HG02763 (cell line): Measurements from ENCODE around the gene ARID3B.
A peak's percentile ranks its signal among the peaks of the same experiment; 100 is the strongest.

Experiments
- ATAC-seq: cut with Tn5 transposase; IDR thresholded peaks from one replicate; pipeline ENCODE4 v1.9.1; 2021; ENCODE audit warnings: mild to moderate bottlenecking, moderate library complexity; ENCODE audit not compliant: unreplicated experiment

The ARID3B gene

GRCh38 chr15:74599156-74599555 lies 58.1 kb downstream of the ARID3B start:
- no peak for ATAC-seq

DNA sequence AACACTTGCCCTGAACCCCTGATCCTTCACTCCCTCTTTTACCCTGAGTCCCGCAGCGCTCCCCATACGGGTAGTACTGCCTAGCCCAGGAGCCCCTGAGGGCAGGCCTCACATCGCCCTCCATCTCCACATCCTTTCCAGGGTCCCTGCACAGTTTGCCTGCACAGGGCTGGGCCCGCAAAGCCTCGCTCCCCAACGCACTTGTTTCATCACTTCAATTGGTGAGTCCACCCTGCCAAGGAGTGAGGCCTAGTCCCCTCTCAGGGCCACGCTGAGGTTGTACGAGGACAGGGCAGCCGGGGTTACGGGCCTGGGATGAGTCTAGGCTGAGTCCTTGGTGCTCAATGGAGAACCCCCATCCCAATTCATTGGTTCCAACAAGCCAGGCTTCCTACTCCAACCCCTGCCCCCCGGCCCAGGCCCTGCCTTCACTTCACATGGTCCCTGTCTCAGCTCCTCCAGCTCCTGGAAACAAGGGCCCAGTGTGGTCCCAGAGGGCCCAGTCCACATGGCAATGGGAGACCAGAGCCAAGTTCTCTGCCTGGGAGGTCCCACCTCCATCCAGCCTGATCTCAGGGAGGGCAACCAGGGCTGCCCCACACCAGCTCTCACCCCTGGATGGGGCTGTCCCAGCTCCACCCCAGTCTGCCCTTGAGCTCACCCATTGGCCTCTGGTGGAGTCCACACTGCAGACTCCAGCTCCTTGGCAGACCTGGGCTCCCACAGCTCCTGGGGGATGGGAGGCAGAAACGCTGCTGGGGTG lies 62.2 kb downstream of the ARID3B start:
- ATAC-seq, result no peak

DNA sequence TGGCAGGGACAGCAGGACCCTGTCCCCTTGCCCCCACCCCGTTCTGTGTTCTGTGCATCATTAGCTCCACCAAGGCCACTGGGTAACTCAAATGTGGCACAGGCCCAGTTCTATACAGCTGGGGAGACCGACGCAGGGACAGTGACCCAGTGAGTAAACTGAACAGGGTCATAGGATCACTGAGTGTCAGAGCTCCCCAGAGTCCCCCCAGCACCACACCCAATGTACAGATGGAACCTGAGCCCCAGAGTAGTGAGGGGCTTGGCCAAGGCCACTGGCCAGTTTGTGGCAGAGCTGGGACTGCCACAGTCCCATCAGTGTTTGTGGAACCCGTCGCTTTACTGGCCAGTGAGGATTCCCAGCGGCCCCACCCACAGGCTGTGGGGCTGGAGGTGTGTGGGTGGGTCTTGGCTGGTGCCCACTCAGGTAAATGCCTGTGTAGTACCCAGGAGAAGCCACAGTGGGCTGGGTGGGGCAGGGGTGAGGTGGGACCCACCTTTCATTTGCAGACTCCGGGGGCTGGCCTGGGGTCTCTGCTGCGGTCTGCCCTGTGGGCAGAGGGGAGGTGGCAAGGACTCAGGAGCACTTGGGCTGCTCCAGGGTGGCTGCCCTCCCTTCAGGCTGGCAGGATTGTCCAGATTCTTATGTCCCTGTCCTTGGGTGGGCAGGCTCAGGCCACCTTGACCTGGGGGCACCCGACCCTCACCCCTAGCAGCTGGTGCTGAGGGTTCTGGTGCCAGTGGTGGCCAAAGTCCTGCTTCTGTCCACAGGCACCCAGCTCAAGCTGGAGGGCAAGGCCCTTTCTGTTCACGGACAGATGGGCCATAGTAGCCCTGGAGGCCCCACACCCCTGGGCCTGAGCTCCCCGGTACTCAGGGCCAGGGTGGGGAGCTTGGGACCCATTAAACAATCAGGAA lies 63.0 kb downstream of the ARID3B start:
- ATAC-seq, result no peak

DNA sequence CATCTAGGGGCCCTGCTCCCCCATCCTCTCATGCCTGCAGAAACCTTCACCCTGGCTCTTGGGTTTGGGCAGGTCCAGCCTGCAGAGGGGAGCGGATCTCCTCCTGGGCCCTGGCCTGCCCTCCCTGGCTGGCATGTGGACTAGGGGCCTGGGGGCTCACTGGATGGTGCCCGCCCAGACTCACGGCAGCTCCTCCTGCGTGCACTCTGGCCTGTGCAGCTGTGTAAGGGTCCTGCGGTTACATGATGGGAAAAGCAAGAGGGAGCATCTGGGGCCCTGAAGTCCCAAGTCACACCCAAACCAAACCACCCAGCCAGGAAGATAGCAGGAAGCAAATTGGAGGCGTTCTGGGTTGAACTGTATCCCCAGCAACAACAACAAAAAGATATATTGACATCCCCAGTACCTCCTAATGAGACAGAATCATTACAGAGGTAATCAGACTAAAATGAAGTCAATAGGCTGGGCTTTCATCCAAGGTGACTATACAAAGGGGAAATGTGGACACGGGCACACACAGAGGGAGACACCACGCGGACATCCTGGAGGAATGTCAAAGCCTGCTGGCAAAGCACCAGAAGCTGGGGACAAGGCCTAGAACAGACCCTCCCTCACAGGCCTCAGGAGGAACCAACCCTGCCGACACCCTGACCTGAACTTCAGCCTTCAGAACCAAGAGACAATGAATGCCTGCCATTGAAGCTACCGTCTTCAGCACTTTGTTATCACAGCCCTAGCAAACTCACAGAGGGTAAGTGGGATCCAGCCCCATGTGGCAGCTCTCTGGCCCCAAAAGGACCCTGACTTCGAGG lies 64.2 kb downstream of the ARID3B start:
- no peak for ATAC-seq

DNA sequence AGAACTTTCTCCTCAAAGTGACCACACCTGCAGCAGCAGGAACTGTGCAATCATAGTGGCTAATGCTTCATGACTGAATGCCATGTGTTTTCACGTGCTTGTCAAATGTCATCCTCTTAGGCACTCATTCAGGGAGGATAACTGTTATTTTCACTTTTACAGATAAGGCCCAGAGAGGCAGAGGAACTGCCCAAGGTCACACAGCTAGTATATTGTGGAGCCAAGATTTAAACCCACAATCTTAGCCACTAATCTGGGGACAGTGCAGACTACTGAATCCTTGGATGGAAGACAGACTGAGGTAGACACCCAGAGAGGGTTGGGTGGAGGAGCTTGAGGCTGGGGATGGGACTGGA lies 64.8 kb downstream of the ARID3B start:
- no peak for ATAC-seq

- ATAC-seq, result no peak
These were observed 67.8 kb downstream of the ARID3B start for GRCh38 chr15:74608786-74609185.

GRCh38 chr15:74609938-74610301 lies 68.9 kb downstream of the ARID3B start:
- ATAC-seq, result no peak

- no peak for ATAC-seq
These were observed 69.4 kb downstream of the ARID3B start for GRCh38 chr15:74610302-74610951.

DNA sequence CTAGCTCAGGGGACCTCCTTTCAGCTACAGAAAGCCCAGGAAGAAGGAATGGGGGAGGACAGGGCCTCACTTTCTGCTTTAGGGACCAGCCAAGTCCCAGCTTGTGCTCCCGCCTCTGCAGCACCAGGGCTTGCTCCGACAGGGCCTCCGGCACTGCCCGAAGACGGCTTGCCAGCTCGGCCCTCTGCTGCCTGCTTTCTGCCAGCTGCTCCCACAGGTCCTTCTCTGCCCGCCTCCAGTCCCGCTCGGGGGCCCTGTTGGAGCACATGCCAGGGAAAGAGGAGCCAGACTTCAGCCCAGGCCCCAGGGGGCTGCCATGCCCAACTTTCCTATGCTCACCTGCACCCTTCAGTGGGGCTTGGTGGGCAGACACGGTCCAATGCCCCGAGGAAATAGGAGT lies 70.3 kb downstream of the ARID3B start:
- no peak for ATAC-seq

- ATAC-seq, result no peak
These were observed 70.8 kb downstream of the ARID3B start for GRCh38 chr15:74611834-74612233.

DNA sequence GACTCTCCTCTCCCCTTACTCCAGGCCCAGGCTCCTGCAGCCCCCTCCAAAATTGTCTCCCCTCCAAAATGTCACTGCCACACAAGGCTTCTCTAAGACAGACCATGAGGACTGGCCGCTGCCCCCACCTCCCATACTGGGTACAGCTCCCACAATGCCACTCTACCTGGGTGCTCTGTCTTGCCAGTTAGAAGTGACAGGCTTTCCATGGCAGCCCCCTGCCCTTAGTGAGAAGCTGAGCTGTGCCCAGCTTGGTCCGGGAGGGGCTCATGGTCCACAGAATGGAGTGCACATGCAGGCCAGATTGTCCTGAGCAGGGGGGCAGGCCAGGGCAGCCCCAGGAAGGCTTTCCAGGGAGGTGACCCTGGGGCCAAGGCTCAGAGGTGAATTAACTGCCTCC lies 71.7 kb downstream of the ARID3B start:
- ATAC-seq, result no peak

- ATAC-seq, result no peak
These were observed 72.3 kb downstream of the ARID3B start for GRCh38 chr15:74613089-74613952.

- no peak for ATAC-seq
These were observed 73.1 kb downstream of the ARID3B start for GRCh38 chr15:74613953-74614743.

DNA sequence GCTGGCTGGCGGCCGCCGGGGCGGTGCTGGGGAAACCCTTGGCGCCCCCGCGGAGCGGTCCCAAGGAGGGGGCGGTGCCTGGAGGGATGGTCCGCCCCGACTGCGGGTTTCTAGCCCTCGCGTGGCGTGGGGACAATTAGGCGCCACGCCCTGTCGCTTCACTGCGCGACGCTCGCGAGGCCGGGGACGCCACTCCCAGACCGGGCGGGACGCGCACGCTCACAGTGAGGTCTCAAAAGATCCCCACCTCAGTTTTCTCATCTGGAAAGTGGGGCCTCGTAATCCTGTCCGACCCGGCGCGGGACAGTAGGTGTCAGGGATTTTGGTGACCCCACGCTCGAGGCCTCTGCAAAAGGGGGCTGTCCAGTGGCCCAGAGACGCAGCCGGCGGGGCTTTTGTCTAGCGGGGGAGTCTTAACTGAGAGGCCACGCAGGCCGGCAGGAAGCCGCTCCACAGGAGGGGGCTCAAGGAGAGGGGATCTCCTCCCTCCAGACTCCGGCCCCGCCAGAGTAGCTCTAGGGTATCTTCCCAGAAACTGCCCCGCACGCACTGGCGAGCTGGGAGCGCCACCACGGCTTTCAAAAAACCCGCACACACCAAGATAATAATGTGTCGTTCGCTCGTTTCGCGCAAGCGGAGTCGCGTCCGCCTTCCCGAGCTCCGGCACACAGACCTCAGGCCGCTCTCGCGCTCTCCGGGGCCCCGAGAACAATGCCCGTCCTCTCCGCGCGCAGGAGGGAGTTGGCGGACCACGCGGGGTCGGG lies 73.9 kb downstream of the ARID3B start:
- peak; percentile 44 for ATAC-seq

DNA sequence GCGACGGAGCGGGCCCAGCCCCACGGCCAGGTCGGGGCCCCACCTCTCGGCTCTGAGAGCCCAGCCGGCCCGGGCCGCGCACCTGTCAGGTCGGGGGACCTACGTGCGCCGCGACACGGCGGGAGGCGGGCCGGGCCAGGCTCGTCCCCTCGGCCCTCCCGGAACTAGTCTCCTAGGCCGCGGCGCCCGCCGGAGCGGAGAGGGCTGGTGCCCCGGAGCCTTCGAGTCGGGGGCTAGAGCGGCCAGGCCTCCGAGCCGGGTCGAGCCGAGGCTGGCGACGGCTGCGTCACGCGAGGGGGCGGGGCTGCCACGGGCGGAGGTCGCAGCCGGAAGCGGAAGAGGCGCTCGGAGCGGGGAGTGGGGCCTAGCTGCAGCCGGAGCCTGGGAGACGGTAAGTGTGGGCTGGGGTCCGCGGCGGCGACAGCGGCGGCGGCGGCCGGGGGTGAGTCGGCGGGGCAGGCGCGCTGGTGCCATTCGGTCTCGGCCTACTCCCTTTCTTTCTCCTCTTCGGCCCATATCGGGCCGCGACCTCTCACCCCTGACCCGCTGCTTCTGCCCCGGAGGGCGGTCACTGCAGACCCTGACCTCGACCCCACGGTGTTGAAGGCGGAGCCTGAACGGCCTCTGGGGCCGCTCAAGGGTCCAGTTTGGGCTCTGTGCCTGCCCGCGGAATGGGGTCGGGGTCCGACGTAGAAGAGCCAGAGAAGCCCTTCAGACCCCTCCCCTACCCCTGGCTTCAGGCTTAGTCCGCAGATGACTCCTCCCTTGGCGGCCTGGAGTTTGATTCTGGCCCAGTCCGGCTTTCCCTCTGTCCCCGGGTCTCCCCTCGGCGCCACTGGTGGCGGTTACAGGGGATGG lies 74.7 kb downstream of the ARID3B start, which contains the start of gene CLK3:
Gene CLK3 (plus strand): TSS at position 329 of the 858 bp plus-strand sequence. CDS start 3,361 bp downstream, outside the sequence.
- peak; percentile 77 for ATAC-seq

GRCh38 chr15:74616366-74616939 lies 75.4 kb downstream of the ARID3B start:
- no peak for ATAC-seq

DNA sequence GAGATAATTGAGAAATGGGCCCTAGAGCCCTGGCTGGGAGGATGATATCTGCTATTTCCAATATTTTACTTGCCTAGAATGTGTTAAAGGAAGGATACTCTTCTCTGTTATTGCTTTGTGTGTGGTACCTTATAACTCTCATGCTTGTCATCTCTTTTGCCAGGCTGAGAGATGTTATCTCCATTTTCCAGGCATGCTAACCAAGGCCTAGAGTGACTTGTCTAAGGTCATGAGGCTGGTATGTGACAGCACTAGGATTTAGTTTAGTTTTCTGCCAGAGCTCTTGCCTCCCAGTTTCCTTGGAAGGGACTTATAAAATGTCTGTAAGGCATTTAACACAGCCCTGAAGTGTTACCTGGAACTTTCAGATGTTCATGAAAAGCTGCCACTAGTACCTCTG lies 76.0 kb downstream of the ARID3B start:
- no peak for ATAC-seq
